ENCODE measurements around the gene MEI1.

Gene MEI1

DNA sequence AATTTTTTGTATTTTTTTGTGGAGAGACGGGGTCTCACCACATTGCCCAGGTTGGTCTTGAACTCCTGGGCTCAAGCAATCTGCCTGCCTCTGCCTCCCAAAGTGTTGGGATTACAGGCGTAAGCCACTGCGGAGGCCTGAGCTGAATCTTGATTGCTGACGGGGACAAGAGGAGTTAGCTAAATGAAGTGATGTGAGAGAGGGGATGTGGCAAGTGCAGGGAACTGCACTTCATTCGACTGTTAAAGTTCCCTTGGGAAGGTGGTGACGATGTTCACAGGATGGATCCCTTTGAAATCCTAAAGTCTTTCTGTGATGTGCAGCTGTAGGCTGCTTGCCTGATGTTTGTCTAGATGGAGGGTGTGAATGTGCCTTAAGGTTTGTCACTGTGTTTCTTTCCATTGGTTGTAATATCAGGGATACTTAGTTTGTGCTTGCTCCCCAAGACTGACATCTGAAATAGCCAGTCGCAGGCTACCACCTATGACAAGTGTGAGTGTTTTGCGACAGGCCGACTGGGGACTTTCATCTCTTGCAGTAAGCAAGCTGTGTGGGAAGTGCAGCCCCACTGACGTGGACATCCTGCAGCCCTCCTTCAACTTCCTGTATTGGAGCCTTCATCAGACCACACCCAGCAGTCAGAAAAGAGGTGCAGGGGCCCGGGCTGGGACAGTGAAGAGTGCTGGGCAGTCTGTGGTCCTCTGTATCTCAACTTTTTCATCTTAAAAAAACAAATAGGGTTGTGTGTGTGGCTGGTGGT, 81.6 kb downstream of the MEI1 start:
- DNase-seq (ENCODE audit: low read depth in 2 of 2), result peak; percentile 74 to 86

DNA sequence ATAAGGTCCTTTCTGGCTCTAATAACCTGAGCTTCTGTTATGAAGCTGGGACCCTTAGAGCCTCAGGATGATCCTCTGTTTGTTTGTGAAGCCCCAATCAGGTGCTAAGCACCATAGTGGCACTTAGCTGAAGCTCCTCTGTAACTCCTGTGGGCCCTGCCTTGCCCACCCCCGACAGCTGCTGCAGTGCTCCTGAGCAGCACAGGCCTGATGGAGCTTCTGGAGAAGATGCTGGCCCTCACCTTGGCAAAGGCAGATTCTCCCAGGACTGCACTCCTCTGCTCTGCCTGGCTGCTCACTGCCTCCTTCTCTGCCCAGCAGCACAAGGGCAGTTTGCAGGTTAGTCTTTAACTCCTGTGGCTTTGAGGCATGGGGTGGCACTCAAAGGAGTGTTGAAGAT, 82.2 kb downstream of the MEI1 start:
- DNase-seq (ENCODE audit: low read depth in 2 of 2), result no peak

DNA sequence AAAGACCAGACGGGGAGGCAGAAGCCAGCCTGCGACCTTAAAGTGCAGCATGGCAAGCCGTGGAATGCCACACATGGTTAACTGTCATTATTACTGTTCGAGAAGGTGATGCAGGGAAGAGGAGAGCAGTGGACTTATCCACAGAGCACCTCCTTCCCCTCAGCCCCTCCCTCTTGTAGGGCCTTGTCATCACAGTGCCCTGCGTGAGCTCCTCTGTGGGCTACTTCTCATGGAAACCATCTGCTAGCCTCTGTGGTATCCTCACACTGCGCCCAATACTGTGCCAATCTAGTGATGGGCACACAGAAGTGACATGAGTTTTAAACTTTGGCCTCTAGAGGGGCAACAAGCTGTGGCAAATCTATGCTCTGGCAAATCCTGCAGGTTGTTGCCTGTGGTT, 83.0 kb downstream of the MEI1 start:
- no peak for DNase-seq (ENCODE audit: low read depth in 2 of 2)

DNA sequence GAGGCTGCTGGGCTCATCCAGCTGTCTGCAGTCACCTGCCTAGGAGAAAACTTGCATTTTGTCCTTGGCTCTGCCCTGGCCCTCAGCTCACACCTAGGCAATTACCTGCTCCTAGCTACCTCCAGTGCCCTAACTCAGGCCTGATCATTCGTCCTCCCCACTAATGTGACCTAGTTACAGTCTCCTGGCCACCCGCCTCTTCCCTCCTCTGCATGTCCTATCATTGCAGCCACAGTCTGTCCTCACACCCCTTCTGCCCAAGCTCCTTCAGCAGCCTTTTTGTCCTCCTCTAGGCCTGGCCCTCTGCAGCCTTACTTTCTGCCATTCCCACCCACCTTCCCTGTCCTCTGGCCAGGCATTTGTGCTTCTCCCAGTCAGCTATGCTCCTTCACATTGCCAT, 83.4 kb downstream of the MEI1 start:
- no peak for DNase-seq (ENCODE audit: low read depth in 2 of 2)

DNA sequence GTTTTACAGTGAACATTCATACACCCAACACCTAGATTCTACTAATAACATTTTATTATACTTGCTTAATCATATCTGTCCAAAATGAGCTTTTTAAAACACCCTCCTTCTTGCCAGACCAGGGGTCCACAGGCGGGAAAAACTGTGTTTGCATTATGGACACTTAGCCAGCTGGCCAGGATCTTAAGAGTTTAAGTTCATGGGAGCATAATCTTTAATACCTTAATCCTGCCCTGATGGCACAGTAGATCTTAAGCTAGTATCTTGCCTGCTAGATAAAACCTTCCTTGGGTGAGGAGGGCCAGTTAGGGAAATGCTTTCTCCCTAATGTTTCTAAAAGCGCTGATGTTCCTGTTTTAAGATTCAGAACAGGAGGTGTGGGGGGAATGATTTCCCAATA, 88.0 kb downstream of the MEI1 start:
- DNase-seq (ENCODE audit: low read depth in 2 of 2), result no peak

DNA sequence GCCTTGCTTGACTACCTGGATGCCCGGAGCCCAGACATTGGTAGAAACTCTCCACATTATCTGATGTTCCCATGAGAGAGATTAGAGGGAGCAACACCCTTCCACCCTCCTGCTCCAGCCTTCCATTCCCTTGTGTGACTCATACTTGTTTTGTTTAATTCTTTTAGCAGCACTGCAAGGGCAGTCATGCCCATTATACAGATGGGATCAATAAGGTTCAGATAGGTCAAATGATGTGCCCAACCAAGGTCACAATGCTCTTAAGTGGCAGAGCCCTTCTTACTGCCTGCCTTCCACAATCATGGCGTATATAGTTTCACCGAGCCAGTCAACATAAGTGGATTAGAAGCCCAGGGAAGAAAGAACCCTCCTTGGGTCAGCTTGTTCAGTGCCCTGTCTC, 94.6 kb downstream of the MEI1 start:
- no peak for DNase-seq (ENCODE audit: low read depth in 2 of 2)

DNA sequence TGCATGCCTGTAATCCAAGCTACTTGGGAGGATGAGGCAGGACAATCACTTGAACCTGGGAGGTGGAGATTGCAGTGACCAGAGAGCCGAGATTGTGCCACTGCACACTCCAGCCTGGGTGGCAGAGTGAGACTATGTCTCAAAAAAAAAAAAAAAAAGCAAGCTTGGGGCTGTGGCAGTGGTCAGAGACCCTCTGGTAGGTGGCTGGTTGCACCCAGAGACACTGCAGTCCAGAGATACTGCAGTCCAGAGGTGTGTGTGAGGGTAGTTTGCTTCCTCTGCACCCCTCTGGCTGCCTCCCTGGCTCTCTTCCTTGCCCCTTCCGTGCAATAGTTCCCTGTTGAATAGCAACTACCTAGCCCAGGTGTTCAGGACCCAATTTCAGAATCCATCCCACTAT, 99.4 kb downstream of the MEI1 start:
- no peak for DNase-seq (ENCODE audit: low read depth in 2 of 2)

DNA sequence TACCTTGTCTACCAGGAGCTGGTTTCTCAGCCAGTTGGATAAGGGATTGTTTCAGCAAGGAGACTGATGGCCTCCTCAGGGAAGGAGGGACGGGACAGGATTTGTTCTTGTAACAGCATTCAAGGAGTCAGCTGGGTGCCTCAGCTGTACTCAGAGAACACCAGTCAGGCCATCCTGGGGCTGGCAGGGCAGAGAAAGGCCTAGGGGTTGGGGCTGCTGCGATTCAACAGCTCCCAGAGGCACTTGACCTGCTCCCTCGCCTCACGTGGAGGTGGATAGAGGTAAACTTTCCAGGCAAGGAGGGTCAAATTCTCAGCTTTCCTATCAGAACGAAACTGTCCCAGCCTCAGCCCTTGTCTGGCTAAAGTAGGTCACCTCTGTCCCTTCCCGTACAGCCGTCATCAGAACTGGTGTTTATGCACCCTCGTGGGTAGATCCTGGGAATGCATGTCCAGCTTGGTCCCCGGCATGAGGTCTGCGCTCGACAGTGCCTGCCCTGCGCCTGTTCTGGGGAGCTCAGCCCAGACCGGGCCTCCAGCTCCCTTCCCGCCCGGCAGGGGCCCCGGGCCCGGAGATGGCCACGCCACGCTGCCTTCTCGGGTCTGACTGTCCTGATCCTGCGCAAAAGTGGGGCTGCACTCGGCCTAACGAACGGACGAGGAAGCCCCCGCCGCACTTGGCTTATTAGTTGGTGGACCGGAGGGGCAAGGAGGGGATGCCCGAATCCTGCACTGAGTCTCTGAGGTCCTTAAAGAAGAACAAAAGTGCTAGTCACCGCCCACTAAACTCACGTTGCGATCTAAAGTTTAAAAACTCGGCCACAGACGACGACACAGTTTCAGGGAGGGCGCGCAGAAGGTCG, 100.4 kb downstream of the MEI1 start:
- DNase-seq (ENCODE audit: low read depth in 2 of 2), result no peak

DNA sequence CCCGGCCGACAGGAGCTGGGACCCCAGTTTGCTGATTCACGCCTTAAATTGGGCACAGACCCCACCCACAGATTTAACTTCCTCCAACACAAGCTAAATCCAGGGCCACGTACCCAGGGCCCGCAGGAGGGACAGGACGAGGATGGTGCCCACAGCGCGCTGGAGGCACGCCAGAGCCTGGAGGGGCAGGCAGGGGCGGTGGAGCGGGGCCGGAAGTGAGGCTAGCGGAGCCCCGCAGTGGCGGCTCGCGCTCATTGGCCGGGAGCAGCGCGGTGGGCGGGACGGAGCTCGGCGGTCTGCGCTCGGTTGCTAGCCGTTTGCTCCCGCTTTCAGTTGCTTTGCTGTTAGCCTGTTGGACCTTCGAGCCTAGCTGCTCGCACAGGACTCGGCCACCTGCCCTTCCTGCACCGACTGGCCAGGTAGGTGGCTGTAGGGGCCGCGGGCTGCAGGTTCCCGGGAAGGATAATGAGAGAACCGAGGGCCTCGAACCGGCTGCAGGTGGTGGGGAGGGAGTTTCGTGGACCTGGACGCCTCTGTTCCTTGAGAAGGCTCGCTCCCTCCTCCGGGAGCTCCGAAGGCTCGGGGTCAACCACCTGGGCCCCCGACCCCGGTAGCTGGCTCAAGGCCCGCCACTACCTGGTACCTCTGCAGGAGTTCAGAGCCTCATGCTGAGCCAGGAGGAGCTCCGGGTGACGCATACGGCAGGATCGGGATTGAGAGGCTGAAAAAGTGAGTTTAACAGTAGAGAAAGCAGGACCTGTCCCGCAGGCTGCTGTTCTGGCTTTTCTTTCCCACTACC, 101.2 kb downstream of the MEI1 start, which contains the start of gene CCDC134:
Gene CCDC134 (plus strand): TSS at position 332 of the 799 bp plus-strand sequence. CDS start 8,212 bp downstream, outside the sequence.
- DNase-seq (ENCODE audit: low read depth in 2 of 2), result peak; percentile 89 to 90

DNA sequence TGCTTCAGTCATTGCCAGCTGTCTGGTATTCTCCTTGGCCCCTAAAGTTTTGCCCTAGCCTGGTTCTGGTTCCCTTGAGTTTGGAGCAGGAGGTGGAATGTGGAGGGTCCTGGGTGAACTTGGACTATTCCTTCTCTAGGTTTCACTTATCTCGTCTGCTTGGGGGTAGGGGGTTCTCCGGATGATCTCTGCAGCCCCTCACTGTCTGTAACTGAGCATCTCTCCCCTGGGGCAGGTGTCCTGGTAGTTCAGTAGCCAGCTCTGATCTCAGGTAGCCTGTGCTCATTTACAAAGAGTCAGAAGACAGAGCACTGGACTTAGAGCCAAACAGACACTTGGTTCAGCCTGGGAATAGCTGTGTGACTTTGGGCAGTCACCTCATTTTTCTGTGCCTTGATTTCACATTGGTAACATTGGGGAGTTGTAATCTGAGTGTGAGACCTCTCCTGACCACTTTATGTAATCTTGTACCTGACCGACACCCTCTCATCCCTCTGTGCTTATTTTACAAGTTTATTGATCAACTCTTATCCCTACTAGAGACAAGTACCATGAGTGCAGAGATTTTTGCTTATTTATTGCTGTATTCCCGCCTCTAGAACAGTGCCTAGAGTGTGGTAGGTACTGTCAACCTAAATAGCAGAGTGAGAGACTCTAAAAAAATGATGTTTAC, 102.0 kb downstream of the MEI1 start:
- DNase-seq (ENCODE audit: low read depth in 2 of 2), result no peak

DNA sequence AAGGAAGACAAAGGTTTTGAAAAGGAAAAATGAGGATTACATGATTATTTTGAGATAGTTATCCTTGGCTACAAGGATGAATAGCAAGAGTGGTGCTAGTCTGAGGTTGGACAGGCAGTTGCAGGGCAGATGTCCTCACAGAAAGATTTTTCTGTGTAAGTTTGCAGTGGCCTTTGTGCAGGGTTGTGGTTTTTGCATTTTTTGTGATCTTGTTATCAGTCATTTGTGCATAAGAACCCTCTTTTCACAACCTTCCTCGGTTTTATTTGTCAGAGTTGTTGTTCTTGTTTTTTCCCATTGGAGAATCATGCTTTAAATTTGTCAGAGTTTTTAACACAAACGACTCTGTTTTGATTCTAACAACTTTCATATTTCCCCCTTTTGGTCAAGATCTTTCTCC, 102.6 kb downstream of the MEI1 start:
- DNase-seq (ENCODE audit: low read depth in 2 of 2), result no peak

DNA sequence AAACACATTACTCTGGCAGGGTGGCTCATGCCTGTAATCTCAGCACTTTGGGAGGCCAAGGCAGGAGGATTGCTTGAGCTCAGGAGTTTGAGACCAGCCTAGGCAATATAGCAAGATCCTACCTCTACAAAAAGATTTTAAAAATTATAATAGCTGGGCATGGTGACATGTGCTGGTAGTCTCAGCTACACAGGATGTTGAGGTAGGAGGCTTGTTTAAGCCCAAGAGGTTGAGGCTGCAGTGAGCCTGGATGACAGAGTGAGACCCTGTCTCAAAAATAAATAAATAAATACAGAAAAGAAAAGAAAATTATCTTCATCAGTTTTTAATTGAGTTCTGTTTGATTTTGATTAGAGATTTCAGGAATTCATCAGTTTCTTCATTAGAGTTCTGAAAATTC, 106.3 kb downstream of the MEI1 start:
- DNase-seq (ENCODE audit: low read depth in 2 of 2), result no peak

DNA sequence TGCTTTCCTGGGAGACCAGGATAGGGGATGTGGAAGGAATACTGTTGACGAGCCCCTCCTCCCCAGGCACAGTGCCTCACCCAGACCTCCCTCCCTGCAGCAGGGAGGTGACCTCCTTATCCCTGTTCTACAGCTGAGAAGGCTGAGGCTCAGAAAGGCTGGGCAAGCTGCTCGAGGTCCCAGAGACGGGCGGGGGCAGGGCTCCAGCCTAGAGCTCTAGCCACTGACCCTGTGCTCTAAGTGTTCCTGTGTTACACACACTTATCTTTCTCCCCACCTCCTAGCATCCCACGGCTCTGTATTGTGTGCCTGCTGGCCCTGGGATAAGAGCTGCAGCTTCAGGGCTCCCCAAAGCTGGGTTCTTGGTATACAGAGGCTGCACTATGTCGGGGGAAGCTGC, 109.1 kb downstream of the MEI1 start:
- no peak for DNase-seq (ENCODE audit: low read depth in 2 of 2)

DNA sequence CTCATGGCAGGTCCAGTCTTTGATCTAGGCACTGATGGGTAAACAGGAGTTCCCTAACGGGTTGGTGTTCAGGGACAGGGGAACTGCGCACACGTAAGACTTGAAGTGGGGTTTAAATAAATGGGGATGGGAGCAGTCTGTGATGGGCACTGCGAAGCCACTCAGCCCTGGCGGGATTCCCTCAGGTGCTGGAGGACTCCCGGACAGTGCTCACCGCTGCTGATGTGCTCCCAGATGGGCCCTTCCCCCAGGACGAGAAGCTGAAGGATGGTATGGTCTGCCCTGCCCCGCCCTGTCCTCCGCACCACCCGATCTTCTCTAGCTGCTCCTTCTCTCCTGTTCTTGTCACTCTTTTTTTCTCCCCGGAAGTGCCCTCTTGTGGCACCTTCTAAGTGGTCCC, 110.7 kb downstream of the MEI1 start:
- no peak for DNase-seq (ENCODE audit: low read depth in 2 of 2)

DNA sequence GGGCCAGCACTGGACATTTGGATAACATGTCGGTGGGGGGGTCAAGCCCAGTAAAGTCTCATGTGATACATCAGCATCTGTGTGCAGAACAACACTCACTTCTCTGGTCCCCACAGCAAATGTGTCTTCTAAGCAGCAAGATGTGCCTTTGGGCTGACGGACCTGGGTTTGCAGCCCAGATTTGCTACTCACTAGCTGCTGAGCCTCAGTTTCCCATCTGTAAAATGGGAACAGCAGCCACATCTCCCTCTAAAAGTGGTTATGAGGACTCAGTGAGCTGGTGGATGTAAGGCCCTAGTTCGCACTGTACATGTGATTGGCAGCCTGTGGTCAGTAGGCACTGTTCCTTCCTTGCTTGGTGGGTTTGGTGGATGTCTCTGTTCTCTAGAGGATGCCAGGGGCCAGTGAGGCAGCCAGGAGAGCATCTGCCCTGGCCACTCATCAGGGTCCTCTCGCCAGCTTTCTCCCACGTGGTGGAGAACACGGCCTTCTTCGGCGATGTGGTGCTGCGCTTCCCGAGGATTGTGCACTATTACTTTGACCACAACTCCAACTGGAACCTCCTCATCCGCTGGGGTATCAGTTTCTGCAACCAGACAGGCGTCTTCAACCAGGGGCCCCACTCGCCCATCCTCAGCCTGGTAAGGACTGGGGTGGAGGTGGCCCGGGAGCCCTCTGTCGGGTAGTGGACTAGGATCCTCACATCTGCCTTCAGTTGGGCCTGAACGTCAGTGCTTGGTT, 113.7 kb downstream of the MEI1 start:
- no peak for DNase-seq (ENCODE audit: low read depth in 2 of 2)

DNA sequence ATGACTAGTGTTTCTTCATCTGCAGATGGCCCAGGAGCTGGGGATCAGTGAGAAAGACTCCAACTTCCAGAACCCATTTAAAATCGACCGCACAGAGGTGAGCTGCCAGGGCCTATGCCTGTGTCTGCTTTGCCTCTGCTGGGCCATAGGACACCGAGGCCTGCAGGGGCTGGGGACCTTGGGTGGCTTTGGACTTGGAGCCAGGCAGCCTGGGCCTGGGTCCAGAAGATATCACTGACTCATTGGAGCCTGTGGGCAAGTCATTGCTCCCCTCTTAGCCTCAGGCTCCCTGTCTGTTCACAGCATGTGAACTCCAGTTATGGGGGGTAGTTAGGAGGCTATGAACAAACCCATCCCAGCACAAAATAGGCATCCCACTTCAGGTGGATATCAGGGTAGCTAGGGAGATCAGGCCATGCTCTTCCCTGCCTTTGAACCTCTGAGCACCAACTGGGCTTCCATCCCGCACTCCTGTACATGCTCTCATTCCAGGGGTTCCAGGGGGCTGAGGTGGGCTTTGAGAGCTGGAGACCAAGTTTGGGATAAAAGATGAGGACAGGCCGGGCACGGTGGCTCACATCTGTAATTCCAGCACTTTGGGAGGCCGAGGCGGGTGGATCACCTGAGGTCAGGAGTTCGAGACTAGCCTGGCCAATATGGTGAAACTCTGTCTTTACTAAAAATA, 114.6 kb downstream of the MEI1 start:
- DNase-seq (ENCODE audit: low read depth in 2 of 2), result no peak

DNA sequence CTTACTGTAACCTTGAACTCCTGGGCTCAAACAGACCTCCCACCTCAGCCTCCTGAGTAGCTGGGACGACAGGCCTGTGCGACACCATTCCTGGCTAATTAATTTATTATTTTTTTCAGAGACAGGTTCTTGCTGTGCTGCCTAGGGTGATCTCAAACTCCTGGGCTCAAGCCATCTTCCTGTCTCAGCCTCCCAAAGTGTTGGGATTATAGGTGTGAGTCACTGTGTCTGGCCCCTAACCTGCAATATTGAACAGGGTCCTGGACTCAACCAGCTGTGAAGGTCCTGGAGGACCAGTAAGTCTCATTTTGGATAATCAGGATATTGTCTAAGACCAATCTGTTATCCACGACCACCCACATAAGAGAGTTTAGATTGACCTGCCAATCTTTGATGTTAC, 116.4 kb downstream of the MEI1 start:
- no peak for DNase-seq (ENCODE audit: low read depth in 2 of 2)

DNA sequence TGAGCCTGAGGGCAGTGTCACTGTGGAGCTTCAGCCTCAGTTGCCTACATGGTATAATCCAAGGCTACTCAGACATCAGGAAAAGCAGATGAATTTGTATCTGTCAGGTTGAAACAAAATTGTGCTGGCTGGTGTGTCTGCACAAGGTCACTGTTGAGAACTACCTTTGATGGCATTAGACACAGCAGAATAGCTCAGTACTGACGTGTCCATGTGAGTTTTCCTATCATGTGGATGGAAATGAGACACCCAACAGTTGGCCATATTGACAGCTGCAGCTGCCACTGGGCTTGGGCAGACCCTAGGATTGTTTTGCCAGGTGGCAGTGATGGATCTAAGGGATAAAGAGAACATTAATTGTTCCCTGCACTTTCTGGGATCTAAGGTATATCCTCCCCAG, 116.9 kb downstream of the MEI1 start:
- DNase-seq (ENCODE audit: low read depth in 2 of 2), result no peak

DNA sequence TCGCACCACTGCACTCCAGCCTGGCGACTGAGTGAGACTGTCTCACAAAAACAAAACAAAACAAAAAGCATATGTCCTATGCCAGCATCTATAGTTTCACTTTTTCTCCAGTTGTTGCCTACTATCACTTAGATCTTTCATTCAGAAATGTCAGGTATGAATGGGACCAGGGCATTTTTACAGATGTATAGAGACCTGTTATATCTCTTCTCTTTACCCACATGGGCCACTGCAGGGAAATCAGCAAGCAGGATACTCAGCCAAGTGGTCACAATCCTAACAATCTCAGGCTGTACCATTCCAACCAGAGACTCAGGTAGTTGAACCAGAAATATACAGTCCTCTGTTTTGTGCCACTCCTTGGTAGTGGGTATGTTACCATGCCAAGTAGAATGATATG, 117.6 kb downstream of the MEI1 start:
- no peak for DNase-seq (ENCODE audit: low read depth in 2 of 2)

DNA sequence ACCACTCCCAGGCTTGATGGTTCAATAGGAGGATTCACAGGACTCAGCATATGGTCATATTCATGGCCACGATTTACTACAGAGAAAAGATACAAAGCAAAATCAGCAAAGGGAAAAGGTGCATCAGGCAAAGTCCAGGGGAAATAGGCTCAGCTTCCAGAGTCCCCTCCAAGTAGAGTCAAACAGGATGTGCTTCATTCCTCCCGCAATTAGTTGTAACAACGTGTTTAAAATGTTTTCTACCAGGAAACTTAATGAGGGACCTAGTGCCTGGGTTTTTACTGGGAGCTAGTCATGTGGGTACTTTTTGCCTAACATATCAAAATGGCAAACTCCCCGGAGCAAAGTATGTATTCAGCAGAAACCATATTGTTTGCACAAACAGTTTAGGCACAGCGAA, 118.7 kb downstream of the MEI1 start:
- no peak for DNase-seq (ENCODE audit: low read depth in 2 of 2)

Data from stimulated activated CD4-positive, alpha-beta T cell treated with anti-CD3 and anti-CD28 coated beads, Interleukin-4, amount 100 ng/mL, for 48 hours (primary cell).